Right forelimb (tissue), 1 donor: ENCODE data around the gene NUDT1.

Experiments
- DNase-seq: peaks from one replicate; pipeline ENCODE4 v3.0.0-alpha.2; 2018

The NUDT1 gene

GRCh38 chr7:2271273-2272026, 29.4 kb downstream of the NUDT1 start:
- no peak for DNase-seq

- DNase-seq = no peak
Observed at GRCh38 chr7:2272031-2272430, 30.0 kb downstream of the NUDT1 start.

- DNase-seq = no peak
Observed at GRCh38 chr7:2273866-2274265, 31.8 kb downstream of the NUDT1 start.

- DNase-seq = no peak
Observed at GRCh38 chr7:2274666-2275065, 32.6 kb downstream of the NUDT1 start.

- no peak for DNase-seq
Observed at GRCh38 chr7:2275101-2275500, 33.1 kb downstream of the NUDT1 start.

GRCh38 chr7:2276107-2276506, 34.1 kb downstream of the NUDT1 start:
- DNase-seq = no peak

GRCh38 chr7:2278026-2278425, 36.0 kb downstream of the NUDT1 start:
- no peak for DNase-seq

- no peak for DNase-seq
Observed at GRCh38 chr7:2279896-2280295, 37.9 kb downstream of the NUDT1 start.

GRCh38 chr7:2280424-2280823, 38.4 kb downstream of the NUDT1 start:
- no peak for DNase-seq

GRCh38 chr7:2281541-2281940, 39.5 kb downstream of the NUDT1 start:
- peak; percentile 71 for DNase-seq

GRCh38 chr7:2282185-2282751, 40.2 kb downstream of the NUDT1 start:
- DNase-seq = no peak

GRCh38 chr7:2283074-2283473, 41.0 kb downstream of the NUDT1 start:
- DNase-seq = no peak

GRCh38 chr7:2287745-2288144, 45.7 kb downstream of the NUDT1 start:
- DNase-seq = no peak

GRCh38 chr7:2288503-2288902, 46.5 kb downstream of the NUDT1 start:
- DNase-seq = no peak

GRCh38 chr7:2289111-2289586, 47.1 kb downstream of the NUDT1 start:
- DNase-seq = peak; percentile 86

GRCh38 chr7:2289621-2290020, 47.6 kb downstream of the NUDT1 start:
- no peak for DNase-seq

GRCh38 chr7:2290877-2291276, 48.9 kb downstream of the NUDT1 start:
- no peak for DNase-seq

- no peak for DNase-seq
Observed at GRCh38 chr7:2295936-2296620, 54.1 kb downstream of the NUDT1 start.

- DNase-seq = no peak
Observed at GRCh38 chr7:2296832-2297231, 54.8 kb downstream of the NUDT1 start.

GRCh38 chr7:2299131-2299829, 57.3 kb downstream of the NUDT1 start:
- no peak for DNase-seq

- no peak for DNase-seq
Observed at GRCh38 chr7:2299870-2300512, 58.0 kb downstream of the NUDT1 start.
